Chondrocyte (in vitro differentiated cells): ENCODE measurements around the gene SLC6A8. TPM values are rescaled to one million over a fixed set of nuclear protein-coding genes. Genes with fewer than 3 reads are reported as not detected.

Experiments
- DNase-seq: peaks from one replicate; pipeline ENCODE4 v3.0.0; 2021; ENCODE audit warnings: mixed read lengths, low spot score
- H3K27ac Mint-ChIP-seq: one replicate; pipeline ENCODE4 v1.8.0; 2021; ENCODE audit warnings: mild to moderate bottlenecking, moderate library complexity, mixed read lengths; ENCODE audit not compliant: unreplicated experiment
- H3K27me3 Mint-ChIP-seq: 2 replicates; pipeline ENCODE4 v1.8.0; 2021; ENCODE audit warnings: low read depth, mixed read lengths
- H3K36me3 Mint-ChIP-seq: 2 replicates; pipeline ENCODE4 v1.8.0; 2021; ENCODE audit warnings: low read depth, mixed read lengths
- H3K4me1 Mint-ChIP-seq: 2 replicates; pipeline ENCODE4 v1.8.0; 2021; ENCODE audit warnings: low read depth, mild to moderate bottlenecking, mixed read lengths
- H3K4me3 Mint-ChIP-seq: one replicate; pipeline ENCODE4 v1.8.0; 2021; ENCODE audit warnings: mild to moderate bottlenecking, moderate library complexity, mixed read lengths; ENCODE audit not compliant: unreplicated experiment
- H3K9me3 Mint-ChIP-seq: 2 replicates; pipeline ENCODE4 v1.8.0; 2021; ENCODE audit warnings: low read depth, mixed read lengths
- total RNA-seq: library from RNA; stranded (reverse); gene quantifications from 3 replicates; pipeline ENCODE4 v1.2.1, GENCODE V29; 2021
- TF ChIP-seq, protein P1 (sequence below): fragments of 200-600 bp; sonication (generic); IDR thresholded peaks from 2 replicates; pipeline ENCODE4 v1.5.0; 2021; ENCODE audit warnings: antibody characterized with exemption, mild to moderate bottlenecking, moderate library complexity

SLC6A8 gene
- total RNA-seq, 1 donor from 2014 or later, result 70.6 TPM

DNA sequence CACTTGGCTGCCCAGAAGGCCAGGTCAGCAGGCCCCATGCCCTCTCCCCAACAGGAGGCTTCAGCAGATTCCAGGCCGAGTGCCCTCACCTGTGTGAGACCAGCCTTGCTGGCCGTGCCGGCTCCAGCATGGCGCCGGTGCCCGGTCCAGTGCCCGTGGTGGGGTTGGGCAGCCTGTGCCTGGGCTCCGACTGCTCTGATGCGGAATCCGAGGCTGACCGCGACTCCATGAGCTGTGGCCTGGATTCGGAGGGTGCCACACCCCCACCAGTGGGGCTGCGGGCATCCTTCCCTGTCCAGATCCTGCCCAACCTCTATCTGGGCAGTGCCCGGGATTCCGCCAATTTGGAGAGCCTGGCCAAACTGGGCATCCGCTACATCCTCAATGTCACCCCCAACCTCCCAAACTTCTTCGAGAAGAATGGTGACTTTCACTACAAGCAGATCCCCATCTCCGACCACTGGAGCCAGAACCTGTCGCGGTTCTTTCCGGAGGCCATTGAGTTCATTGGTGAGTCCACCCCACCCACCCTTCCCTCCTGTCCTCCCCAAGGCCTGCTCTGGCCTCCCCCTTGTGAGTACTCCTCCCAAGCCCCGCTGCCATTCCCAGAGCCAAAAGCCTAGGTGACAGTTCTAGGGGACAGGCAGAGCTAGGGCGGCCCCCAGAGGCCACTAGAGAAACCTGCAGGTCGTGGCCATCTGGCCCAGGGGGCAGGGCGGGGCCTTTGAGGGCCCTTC is 38.4 kb upstream of the SLC6A8 start:
- peak; percentile 87 for DNase-seq
- Mint-ChIP-seq H3K27me3 (peaks cover 10% of the 10 kb centered on the region), H3K4me1 (no peaks in the 10 kb centered on the region), H3K9me3 (peaks cover 8% of the 10 kb centered on the region), H3K27ac (no peak overlapping the region), H3K4me3 (no peak overlapping the region), H3K36me3 (peaks cover 2% of the 10 kb centered on the region)
- TF ChIP-seq, protein P1, sequence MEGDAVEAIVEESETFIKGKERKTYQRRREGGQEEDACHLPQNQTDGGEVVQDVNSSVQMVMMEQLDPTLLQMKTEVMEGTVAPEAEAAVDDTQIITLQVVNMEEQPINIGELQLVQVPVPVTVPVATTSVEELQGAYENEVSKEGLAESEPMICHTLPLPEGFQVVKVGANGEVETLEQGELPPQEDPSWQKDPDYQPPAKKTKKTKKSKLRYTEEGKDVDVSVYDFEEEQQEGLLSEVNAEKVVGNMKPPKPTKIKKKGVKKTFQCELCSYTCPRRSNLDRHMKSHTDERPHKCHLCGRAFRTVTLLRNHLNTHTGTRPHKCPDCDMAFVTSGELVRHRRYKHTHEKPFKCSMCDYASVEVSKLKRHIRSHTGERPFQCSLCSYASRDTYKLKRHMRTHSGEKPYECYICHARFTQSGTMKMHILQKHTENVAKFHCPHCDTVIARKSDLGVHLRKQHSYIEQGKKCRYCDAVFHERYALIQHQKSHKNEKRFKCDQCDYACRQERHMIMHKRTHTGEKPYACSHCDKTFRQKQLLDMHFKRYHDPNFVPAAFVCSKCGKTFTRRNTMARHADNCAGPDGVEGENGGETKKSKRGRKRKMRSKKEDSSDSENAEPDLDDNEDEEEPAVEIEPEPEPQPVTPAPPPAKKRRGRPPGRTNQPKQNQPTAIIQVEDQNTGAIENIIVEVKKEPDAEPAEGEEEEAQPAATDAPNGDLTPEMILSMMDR, result peak; percentile 52

DNA sequence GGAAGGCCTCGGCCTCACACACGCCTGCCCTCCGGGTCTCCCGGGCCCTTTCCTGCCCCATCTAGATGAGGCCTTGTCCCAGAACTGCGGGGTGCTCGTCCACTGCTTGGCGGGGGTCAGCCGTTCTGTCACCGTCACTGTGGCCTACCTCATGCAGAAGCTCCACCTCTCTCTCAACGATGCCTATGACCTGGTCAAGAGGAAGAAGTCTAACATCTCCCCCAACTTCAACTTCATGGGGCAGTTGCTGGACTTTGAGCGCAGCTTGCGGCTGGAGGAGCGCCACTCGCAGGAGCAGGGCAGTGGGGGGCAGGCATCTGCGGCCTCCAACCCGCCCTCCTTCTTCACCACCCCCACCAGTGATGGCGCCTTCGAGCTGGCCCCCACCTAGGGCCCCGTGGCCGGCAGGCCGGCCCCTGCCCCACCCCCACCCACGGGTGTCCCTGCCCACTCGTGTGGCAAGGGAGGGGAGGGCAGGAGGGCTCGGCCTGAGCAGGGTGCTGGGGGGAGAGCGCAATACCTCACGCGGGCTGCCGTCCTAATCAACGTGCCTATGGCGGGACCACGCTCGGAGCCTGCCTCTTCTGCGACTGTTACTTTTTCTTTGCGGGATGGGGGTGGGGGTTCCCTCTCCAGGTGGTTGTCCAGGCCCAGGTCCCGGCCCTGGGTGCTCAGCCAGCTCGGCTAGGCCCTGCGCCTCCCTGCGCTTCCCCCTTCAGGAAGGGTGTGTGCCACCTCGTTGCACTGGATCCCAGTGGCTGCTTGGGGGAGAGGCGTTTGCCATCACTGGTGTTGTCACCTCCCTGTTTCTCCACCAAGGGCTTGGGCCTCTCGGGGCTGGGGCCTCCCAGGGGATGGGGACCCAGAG is 37.6 kb upstream of the SLC6A8 start:
- no peak overlapping the region for H3K4me3 Mint-ChIP-seq
- H3K27ac Mint-ChIP-seq, result no peak overlapping the region
- H3K9me3 Mint-ChIP-seq, result peaks cover 11% of the 10 kb centered on the region
- peaks cover 7% of the 10 kb centered on the region for H3K27me3 Mint-ChIP-seq
- peaks cover 2% of the 10 kb centered on the region for H3K36me3 Mint-ChIP-seq
- H3K4me1 Mint-ChIP-seq, result no peaks in the 10 kb centered on the region
- TF ChIP-seq, protein P1, result no peak
- DNase-seq, result peak; percentile 77

DNA sequence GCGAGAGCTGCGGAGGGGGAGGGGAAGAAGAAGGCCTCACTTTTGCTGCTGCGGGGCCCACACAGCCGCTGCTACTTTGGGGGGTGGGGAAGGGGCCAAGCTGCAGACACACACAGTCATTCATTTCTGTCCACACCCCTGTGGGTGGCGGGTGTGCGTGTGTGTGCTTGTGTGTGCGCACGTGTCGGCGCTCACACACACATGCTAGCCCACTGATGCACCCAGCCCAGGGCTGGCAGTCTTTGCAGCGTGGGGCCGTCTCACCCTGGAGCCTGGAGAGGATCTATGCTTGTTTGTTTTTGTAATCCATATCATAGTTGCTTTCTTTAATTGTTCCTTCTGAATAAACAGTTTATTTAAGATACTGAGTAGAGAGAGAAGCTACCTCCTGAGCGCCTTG is 36.8 kb upstream of the SLC6A8 start:
- no peak overlapping the region for H3K27ac Mint-ChIP-seq
- TF ChIP-seq, protein P1, result no peak
- H3K27me3 Mint-ChIP-seq, result peaks cover 4% of the 10 kb centered on the region
- peak; percentile 76 for DNase-seq
- H3K4me3 Mint-ChIP-seq, result no peak overlapping the region
- H3K4me1 Mint-ChIP-seq, result no peaks in the 10 kb centered on the region
- peaks cover 12% of the 10 kb centered on the region for H3K9me3 Mint-ChIP-seq
- H3K36me3 Mint-ChIP-seq, result peaks cover 2% of the 10 kb centered on the region

DNA sequence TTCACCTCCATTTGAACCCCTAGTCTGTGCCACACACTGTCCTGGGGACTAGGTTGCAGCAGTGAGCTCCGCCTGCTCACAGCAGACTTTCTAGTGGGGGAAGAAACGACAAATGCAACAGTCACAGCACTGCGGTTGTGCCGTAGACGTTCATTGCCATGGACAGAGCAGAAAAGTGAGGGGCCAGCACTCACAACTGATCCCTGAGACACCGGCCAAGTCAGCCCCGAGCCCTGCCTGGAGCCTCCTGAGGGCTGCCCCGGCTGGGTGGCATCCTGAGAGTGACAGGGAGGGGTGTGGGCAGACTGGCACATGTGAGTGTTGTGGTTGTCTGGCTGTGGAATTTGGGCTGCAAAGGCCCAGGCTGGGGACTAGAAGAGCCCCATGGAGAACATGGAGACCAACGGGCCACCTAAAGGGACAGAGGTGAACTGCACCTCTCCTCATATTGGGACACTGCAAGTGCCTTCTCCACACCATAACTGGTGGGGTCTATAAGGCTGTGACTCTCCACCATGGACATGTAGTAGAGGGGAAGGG is 36.1 kb upstream of the SLC6A8 start:
- no peaks in the 10 kb centered on the region for H3K27me3 Mint-ChIP-seq
- H3K27ac Mint-ChIP-seq, result no peak overlapping the region
- H3K9me3 Mint-ChIP-seq, result peaks cover 12% of the 10 kb centered on the region
- peaks cover 2% of the 10 kb centered on the region for H3K36me3 Mint-ChIP-seq
- no peaks in the 10 kb centered on the region for H3K4me1 Mint-ChIP-seq
- DNase-seq, result peak; percentile 63
- TF ChIP-seq, protein P1, result peak; percentile 43
- H3K4me3 Mint-ChIP-seq, result no peak overlapping the region

DNA sequence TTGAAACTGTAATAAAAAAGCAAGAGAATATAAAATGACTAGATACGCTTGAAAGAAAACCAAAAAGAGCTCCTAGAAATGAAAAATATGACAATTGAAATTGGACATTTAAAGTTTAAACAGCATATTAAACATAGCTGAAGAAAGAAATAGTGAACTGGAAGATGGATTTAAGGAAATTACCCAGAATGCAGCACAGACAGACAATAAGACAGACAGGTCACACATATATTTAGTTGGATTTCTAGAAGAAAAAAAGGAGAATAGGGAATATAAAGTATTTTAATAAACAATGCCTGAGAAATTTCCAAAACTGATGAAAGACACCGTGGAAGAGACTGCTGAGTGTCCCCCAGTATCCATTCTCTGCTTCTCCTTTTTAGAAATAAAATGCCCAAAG is 34.2 kb upstream of the SLC6A8 start:
- no peak for DNase-seq
- H3K4me1 Mint-ChIP-seq, result no peaks in the 10 kb centered on the region
- no peaks in the 10 kb centered on the region for H3K27me3 Mint-ChIP-seq
- peaks cover 12% of the 10 kb centered on the region for H3K9me3 Mint-ChIP-seq
- peaks cover 2% of the 10 kb centered on the region for H3K36me3 Mint-ChIP-seq
- H3K27ac Mint-ChIP-seq, result no peak overlapping the region
- H3K4me3 Mint-ChIP-seq, result no peak overlapping the region
- TF ChIP-seq, protein P1, result no peak
